Fibroblast of pulmonary artery (primary cell): ENCODE measurements around the gene CD300LG.
"Not testable (repeated sequence)": the region's sequence is repeated elsewhere in the genome, so short reads cannot be mapped to it uniquely, and the experiment has no call there.

ENCODE experiments used
- DNase-seq: peaks from one replicate; pipeline ENCODE4 v3.0.0-alpha.2; 2010; ENCODE audit warnings: low read depth
- H3K4me3 ChIP-seq: replicated peaks from 2 replicates; pipeline ENCODE4 v1.5.1; 2011; ENCODE audit warnings: low read depth, mild to moderate bottlenecking, control low read depth, low read length, moderate library complexity
- TF ChIP-seq, protein P1 (sequence below): IDR thresholded peaks from 2 replicates; pipeline ENCODE4 v1.5.1; 2011; ENCODE audit warnings: mild to moderate bottlenecking, control low read depth, low read length, inconsistent platforms; ENCODE audit errors: missing control alignments

Gene CD300LG

DNA sequence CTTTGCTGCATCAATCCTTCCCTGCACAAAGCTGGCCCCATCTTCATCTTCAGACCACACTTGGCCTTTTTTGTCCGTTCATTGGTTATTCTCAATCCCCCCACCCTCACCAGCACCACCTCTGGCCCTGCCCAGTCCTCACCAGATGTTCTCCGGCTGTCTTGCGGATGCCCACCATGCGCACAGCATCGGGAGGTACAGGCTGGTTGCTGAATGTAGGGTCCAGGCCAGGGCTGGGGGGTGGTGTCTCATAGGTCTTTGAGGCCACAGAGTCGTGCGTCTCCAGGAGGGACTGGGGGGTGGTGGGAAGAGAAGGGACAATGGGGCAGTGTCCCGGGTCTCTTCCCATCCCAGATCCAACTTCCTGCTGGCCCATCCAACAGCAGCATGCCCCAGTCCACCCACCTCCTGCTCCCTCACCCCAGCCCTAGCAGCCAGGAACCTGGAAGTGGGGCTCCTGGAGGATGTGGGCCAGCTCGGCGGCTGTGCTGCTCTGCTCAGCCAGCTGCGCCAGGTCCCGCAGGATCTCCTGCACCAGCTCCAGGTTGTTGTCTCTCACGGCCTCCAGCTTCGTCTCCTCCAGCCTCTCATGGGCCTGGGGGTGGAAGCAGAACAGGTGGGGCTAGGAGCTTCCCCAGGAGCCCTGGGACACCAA lies 35.9 kb downstream of the CD300LG start:
- H3K4me3 ChIP-seq = no peak overlapping the region
- TF ChIP-seq, protein P1, sequence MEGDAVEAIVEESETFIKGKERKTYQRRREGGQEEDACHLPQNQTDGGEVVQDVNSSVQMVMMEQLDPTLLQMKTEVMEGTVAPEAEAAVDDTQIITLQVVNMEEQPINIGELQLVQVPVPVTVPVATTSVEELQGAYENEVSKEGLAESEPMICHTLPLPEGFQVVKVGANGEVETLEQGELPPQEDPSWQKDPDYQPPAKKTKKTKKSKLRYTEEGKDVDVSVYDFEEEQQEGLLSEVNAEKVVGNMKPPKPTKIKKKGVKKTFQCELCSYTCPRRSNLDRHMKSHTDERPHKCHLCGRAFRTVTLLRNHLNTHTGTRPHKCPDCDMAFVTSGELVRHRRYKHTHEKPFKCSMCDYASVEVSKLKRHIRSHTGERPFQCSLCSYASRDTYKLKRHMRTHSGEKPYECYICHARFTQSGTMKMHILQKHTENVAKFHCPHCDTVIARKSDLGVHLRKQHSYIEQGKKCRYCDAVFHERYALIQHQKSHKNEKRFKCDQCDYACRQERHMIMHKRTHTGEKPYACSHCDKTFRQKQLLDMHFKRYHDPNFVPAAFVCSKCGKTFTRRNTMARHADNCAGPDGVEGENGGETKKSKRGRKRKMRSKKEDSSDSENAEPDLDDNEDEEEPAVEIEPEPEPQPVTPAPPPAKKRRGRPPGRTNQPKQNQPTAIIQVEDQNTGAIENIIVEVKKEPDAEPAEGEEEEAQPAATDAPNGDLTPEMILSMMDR = no peak
- no peak for DNase-seq

DNA sequence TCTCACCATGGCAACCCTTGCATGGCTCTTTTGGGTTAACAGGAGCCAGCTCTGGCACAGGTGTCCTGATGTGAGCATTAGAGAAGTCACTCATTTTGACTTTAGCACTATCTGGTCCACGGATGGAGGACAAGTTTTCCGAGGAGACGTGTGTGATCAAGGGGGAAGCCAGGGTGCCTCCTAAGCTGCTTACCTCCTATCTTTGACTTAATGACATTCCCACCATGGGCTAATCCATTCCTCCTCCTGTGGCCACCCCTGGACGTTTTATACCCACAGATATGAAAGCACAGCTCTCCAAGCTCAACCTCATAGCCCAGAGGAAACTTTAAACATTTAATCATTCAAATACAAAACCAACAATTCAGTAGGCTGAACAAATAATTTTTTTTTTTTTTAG lies 41.6 kb downstream of the CD300LG start:
- TF ChIP-seq, protein P1 = no peak
- DNase-seq = no peak
- H3K4me3 ChIP-seq = no peak overlapping the region

DNA sequence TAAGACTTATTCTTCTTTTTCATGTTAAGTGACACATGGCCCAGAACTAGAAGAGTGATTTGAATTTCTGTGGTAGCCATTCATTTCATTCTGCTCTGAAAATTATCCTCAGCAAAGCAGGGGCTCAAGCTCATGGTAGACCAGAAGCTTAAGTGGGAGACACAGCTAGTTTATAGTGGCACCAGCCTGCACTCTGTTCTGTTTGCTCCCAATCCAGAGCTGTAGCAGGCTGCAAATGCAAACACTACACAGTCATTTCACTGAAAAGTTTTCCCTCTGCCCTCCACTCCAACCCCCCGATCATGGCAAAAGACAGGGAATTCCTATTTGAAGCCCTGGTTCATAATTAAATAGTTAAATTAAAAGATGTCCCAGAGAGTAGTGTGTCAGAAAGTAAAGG lies 43.3 kb downstream of the CD300LG start:
- DNase-seq = no peak
- H3K4me3 ChIP-seq = no peak overlapping the region
- TF ChIP-seq, protein P1 = no peak

DNA sequence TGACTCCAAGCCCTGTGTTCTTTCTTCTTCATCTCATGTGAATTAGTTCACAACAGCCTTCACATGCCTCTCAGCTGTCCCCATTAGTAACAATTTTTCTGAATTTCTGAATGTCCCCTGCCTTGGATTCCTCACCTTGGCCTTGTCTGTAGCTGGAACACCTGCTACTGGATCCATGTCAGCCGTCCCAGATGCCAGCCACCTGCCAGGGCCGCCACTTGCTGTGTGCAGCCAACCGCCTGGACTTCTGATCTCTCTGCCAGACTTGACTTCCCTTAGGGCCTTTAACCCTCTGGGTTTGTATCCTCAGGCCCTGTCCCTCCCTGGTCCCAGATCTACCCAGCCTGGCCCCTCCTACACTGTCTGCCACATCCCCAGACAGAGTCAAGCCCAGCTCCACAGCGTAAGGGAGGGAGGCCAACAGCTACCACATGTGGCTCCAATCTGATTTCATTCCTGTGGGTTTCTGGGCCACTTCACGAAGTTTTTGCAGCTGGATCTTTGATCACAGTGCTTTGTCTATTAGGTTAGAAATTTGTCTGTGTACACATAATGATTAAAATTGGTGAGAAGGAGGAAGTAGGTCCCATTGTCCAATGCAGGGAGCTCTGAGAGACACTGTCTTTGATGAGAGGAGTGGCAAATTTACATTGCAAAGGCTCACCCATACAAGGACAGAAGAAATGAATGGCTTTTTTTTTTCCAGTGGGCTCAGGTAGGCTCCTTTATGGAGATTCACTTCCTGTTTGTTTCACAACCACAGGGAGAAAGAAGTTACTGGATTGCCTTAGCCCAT lies 45.1 kb downstream of the CD300LG start:
- TF ChIP-seq, protein P1 = no peak
- DNase-seq = no peak
- no peak overlapping the region for H3K4me3 ChIP-seq

DNA sequence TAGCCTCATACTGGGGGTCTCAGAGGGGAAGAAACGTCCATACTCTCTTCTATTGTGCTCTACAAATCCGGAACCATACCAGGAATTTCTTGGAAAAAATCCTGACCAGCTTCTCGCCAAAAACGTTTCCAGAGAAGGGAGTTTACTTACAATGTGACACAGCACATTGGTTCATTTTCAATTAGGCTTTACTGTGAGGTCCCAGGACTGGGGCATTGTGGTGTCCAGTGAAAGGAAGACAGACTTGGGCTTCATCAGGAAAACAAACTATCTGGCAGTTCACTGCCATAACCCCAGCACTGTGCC lies 45.6 kb downstream of the CD300LG start:
- TF ChIP-seq, protein P1 = no peak
- no peak overlapping the region for H3K4me3 ChIP-seq
- no peak for DNase-seq

DNA sequence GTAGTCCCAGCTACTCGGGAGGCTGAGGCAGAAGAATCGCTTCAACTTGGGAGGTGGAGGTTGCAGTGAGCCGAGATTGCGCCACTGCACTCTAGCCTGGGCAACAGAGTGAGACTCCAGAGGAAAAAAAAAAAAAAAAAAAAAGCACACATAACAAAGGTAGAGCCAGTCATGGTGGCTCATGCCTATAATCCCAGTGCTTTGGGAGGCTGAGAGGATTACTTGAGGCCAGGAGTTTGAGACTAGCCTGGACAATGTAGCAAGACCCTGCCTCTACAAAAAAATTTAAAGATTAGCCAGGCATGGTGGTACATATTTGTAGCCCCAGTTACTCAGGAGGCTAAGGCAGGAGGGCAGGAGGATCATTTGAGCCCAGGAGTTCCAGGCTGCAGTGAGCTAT lies 47.5 kb downstream of the CD300LG start:
- not testable (repeated sequence) for DNase-seq, H3K4me3 ChIP-seq

DNA sequence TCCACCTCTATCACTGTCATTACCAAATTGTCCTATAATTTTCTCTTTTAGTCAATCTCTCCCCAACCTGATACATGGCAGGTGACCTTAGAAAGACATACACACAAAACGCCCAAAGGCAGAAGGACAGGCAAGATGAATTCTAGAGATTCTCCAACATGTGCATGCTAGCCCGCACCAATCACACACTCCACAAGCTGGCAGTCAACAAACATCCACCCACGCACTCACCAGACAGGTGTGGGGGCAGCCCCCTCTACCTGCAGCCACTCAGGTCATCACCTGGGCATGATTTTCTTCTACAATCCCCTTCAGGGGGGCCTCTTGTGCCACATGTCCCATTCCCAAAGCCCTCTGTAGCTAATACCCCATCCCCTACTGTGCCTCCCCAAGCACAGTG lies 50.9 kb downstream of the CD300LG start:
- TF ChIP-seq, protein P1 = no peak
- DNase-seq = no peak
- no peak overlapping the region for H3K4me3 ChIP-seq
